ENCODE results near the gene RNF224.
"Not testable (repeated sequence)": the region's sequence is repeated elsewhere in the genome, so short reads cannot be mapped to it uniquely, and the experiment has no call there.

Gene RNF224

DNA sequence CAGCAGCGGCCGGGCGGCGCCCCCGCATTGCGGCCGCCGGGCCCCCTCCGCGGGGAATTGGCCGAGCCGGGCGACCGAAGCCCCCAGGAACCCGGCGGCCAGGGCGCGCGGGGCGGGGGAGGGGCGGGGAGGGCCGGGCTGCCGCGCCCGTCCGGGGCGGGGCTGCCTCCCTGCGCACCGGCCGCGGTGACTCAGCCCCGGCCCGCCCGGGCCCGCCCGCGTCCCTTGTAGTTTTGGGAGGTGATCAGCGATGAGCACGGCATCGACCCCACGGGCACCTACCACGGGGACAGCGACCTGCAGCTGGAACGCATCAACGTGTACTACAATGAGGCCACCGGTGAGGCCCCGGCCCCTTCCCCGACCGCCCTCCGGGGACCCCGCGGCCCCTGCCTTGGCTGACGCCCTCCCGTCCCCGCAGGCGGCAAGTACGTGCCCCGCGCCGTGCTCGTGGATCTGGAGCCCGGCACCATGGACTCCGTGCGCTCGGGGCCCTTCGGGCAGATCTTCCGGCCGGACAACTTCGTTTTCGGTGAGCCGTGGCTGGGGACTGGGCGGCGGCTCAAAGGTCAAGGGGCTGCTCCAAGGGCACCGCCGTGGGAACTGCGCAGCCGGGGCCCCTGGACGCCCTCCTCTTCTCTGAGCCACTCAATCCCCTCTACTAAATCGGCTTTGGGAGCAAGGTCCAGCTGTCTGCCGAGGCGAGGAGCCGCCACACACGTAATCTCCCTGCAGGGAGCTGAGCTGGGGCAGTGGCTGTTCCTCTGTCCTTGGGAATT, 14.4 kb downstream of the RNF224 start:
- no peak for DNase-seq

DNA sequence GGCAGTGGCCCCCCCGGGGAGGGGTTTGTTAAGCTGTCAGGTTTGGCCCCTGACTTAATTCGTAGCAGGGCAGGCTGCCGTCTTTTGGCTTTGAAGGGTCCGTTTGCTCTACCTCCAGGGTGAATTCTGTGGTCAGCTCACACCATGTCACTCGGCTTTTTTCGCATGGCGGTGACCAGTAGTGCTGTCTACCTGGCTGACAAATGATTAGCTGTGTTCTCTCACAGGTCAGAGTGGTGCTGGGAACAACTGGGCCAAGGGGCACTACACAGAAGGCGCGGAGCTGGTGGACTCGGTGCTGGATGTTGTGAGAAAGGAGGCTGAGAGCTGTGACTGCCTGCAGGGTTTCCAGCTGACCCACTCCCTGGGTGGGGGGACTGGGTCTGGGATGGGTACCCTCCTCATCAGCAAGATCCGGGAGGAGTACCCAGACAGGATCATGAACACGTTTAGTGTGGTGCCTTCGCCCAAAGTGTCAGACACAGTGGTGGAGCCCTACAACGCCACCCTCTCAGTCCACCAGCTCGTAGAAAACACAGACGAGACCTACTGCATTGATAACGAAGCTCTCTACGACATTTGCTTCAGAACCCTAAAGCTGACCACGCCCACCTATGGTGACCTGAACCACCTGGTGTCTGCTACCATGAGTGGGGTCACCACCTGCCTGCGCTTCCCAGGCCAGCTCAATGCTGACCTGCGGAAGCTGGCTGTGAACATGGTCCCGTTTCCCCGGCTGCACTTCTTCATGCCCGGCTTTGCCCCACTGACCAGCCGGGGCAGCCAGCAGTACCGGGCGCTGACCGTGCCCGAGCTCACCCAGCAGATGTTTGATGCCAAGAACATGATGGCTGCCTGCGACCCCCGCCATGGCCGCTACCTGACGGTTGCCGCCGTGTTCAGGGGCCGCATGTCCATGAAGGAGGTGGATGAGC, 15.2 kb downstream of the RNF224 start:
- no peak for DNase-seq

DNA sequence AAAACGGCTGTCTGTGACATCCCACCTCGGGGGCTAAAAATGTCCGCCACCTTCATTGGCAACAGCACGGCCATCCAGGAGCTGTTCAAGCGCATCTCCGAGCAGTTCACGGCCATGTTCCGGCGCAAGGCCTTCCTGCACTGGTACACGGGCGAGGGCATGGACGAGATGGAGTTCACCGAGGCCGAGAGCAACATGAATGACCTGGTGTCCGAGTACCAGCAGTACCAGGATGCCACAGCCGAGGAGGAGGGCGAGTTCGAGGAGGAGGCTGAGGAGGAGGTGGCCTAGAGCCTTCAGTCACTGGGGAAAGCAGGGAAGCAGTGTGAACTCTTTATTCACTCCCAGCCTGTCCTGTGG, 15.9 kb downstream of the RNF224 start:
- DNase-seq = not testable (repeated sequence)

DNA sequence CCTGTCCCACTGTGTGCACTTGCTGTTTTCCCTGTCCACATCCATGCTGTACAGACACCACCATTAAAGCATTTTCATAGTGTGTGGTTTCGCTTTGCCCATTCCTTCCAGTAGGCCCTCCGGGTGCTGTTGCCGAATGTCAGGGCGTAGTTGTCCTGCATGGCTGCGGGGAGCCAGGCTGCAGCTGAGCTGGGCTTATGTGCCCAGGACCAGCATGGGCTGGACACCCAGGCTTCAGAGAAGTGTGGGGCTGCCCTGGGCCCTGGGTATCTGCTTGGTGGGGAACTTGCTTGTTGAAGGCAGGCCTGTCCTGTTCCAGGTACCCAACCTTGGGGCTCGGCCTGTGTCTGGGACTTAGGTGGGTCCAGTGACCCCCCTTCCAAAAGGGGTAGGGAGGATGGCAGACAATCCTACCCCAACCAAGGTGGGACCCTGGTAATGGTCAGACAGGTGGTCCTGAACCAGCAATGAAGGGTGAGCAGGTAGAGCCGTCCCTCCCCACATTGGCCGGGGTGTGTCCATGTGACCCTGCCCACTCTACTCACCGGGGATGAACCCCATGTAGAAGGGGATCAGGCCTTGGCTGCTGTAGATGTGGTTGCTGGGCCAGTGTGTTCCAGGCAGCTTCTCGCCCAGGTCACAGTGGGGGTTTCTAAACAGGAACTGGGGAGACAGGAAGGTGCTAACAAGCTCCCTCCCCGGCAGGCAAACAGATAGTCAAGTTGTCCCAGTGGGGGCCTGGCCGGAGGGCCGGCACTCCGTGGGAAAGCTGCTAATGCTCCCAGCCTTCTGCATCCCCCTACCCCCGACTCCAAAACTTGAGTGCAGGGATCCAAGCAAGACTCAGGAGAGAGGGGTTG, 16.6 kb downstream of the RNF224 start:
- DNase-seq = no peak

- DNase-seq = no peak
Measured at GRCh38 chr9:137244486-137245449, 17.5 kb downstream of the RNF224 start.

GRCh38 chr9:137245450-137246421, 18.4 kb downstream of the RNF224 start:
- no peak for DNase-seq

GRCh38 chr9:137247135-137247915, 20.0 kb downstream of the RNF224 start:
- DNase-seq = no peak

DNA sequence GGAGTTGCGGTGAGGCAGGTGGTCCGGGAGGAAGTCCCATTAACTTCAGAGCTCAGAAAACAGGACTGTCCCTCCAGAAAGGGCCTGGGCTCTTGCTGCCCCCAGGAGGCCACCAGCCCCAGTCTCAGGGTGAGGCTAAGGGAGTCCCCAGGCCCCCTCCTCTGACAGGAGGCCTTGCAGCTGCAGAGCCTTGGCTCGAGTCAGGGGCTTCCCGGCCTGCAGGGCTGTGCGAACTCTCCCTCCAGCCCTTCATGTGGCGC, 20.5 kb downstream of the RNF224 start:
- DNase-seq = no peak

DNA sequence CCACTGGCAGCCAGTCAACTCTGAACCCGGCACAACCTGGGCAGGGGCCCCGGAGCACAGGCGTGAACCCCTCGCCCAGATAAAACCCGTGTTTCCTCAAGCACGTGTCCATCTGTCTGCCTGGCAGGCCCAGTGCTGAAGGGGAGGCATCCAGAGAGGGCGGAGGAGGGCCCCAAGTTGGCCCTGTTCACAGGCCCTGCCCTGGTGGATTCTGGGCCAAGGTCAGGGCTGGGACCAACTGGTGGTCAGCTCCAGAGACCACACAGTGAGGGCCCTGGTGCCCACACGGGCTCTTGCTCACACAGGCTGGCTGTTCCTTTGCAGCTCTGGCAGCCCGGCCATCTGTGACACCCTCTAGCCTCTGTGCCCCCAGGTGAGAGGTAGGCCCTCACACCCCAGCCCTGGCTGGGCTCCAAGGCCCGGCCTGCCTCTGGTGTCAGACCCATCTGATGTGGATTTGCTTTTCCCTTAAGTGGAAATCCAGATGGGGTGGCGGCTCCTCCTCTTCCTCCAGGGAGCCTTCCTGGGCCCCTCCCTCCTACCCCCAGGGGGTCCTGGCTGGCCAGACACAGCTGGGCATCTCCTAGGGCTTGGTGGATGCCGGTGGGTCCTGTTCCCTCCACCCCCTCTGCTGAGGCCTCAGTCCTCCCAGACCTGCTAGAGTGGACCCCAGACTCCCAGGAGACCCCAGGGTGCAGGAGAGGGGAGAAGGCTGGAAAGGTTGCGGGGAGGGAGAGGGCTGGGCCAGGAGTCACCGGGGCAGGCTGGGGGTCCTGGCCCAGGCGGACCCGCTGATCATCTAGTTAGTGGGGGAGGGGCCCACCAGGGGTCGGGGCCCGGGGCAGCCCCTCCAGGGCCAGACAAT, 23.3 kb downstream of the RNF224 start:
- no peak for DNase-seq

GRCh38 chr9:137251194-137251461, 23.8 kb downstream of the RNF224 start, which contains the start of gene STPG3:
Gene STPG3 (plus strand): TSS chr9:137251286. CDS start chr9:137251287, 1 bp downstream.
- no peak for DNase-seq

GRCh38 chr9:137251490-137252268, 24.4 kb downstream of the RNF224 start:
- no peak for DNase-seq

DNA sequence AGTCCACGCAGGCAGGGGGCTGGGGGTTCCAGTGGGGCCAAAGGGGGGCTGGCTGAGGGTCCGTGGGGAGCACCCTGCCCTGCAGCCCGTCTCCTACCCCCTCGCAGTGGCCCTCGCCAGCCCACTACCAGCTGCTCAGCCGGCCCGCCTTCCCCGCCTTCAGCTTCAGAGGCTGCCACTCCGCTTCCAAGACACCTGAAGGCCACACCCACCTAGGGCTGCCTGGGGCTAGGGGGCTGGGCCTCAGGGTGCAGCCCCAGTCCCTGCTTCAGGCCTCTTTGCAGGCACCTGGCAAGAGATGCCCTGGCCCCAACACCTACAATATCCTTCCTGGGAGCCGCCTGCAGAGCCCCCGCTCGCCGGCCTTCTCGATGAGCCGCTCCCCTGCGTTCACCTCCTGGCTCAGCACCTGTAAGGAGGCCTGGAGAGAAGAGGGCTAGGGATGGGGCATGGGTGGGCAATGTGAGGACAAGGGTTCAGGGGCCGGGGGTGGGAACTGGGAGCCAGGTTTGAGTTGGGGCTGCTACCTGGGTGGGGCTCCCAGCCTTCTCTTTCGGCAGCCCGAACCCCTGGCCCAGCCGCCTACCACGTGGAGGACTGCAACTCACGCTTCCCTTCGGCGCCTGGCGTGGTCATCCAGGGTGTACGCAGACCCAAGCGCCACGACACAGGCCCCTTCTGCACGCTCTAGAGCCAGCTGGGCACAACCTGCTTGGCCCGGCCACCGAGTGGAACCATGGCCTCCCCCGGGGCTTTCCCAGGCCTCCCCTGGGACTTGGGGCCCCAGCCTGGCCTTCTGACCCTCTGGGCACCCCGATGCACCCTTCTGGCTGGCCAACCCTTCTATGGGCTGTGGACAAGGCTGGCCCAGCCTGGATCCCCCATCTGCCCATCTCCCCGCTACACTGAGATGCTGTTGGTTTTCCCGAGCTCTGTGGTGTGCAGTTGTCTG, 25.5 kb downstream of the RNF224 start:
- no peak for DNase-seq

DNA sequence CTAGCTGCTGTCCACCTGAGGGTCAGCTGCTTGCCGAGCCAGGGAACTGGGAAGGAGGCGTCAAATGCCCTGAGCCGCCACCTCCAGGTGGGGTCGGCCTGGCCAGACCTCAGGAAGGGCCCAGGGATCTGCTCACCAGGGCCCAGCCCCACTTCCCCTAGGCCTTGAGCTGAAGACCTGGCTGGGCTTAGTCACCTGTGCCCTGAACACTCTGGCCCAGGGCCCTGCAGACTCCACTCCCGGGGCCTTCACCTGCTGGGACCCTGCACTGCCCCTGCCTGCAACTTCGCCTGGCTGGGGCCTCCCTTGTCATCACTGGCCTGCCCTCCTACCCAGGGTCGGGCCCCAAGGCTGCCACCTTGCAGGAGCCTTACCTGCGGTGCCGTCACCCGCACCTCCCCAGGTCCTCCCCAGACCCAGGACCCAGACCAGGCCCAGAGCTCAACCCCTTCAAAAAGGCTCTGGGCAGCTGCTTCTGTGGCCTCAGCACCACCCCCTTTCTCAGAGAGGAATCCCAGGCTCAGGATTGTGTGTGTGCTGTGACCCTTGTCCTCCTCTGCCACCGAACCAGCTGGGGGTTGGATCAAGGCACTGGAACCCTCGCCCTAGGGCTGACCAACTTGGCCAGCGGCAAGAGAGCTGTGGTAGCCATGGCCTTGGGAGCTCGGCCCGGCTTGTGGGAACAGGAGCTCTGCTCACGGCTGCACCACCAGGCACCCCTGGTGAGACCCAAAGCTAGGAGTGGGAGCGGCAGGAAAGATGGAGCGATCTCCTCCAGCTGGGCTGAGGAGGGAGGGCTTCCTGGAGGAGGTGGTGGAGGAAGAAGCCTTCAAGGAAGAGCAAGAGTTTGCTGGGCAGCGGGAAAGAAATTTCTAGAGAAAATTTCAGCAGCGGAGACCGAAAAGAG, 26.7 kb downstream of the RNF224 start:
- no peak for DNase-seq

GRCh38 chr9:137254624-137255447, 27.5 kb downstream of the RNF224 start, which contains the start of gene NELFB:
Gene NELFB (plus strand): TSS chr9:137255327.
- DNase-seq = peak; percentile 49
